HCT116 (cell line): ENCODE measurements around the gene LDB2.

Experiments used
- CBX3 ChIP-seq: IDR thresholded peaks from 2 replicates; pipeline ENCODE4 v1.6.1; 2012; ENCODE audit warnings: low read depth
- CTCF ChIP-seq, 3 experiments: fragments of 200-600 bp in 1 of 3; sonication (generic) in 1 of 3; IDR thresholded peaks in 2 of 3; conservative IDR thresholded peaks in 1 of 3; 2 replicates each; pipeline ENCODE4 v1.5.1; 2012 to 2017; ENCODE audit warnings: low read depth in 2 of 3, low read length in 2 of 3, antibody characterized with exemption in 1 of 3, borderline replicate concordance in 1 of 3, control low read depth in 1 of 3, mild to moderate bottlenecking in 1 of 3, mixed read lengths in 1 of 3, mixed run types in 1 of 3, moderate library complexity in 1 of 3; ENCODE audit not compliant: insufficient read depth in 1 of 3
- JUND ChIP-seq: IDR thresholded peaks from 2 replicates; pipeline ENCODE4 v1.6.1; 2012
- MAX ChIP-seq: IDR thresholded peaks from 2 replicates; pipeline ENCODE4 v1.6.1; 2012
- POLR2A ChIP-seq: IDR thresholded peaks from 2 replicates; pipeline ENCODE4 v1.7.0; 2011; ENCODE audit warnings: borderline replicate concordance; ENCODE audit not compliant: insufficient read depth, insufficient read length; ENCODE audit errors: extremely low read depth
- POLR2AphosphoS5 ChIP-seq: IDR thresholded peaks from 2 replicates; pipeline ENCODE4 v1.6.1; 2011; ENCODE audit warnings: mild to moderate bottlenecking, low read depth, low read length, moderate library complexity
- RAD21 ChIP-seq: IDR thresholded peaks from 2 replicates; pipeline ENCODE4 v1.6.1; 2012; ENCODE audit warnings: low read depth, mild to moderate bottlenecking
- SIN3A ChIP-seq: IDR thresholded peaks from 2 replicates; pipeline ENCODE4 v1.6.1; 2012; ENCODE audit warnings: low read depth
- SRF ChIP-seq: IDR thresholded peaks from 2 replicates; pipeline ENCODE4 v1.6.1; 2012; ENCODE audit warnings: low read depth
- ZBTB33 ChIP-seq: IDR thresholded peaks from 2 replicates; pipeline ENCODE4 v1.6.1; 2011; ENCODE audit warnings: mild to moderate bottlenecking, low read length, moderate library complexity; ENCODE audit not compliant: insufficient replicate concordance; ENCODE audit errors: extremely low read depth

GRCh38 chr4:16752150-16752549, 146.3 kb downstream of the LDB2 start:
- TF ChIP-seq CTCF (IDR thresholded peaks at IDR 0.05 in 2 of 3, conservative IDR thresholded peaks at IDR 0.05 in 1 of 3; ENCODE audit: borderline replicate concordance in 1 of 3, insufficient read depth in 1 of 3, low read depth in 2 of 3, low read length in 2 of 3) (peak in 1 of 3 experiments; percentile 40; a peak in 1 of 6 replicates), RAD21 (0 out of 2 replicates have a peak, but pooled peaks have one; percentile 11), POLR2A (no peak), SIN3A (no peak), SRF (no peak), CBX3 (no peak), ZBTB33 (no peak), POLR2AphosphoS5 (no peak), MAX (no peak), JUND (no peak)
